Nephron (organoid): ENCODE results near the gene ZC3H18.
A peak's percentile ranks its signal among the peaks of the same experiment; 100 is the strongest.

Source experiments
- H3K27ac Mint-ChIP-seq, 3 experiments: 2 replicates each; pipeline ENCODE4 v1.8.0; 2020; ENCODE audit warnings: mixed read lengths in 3 of 3, mild to moderate bottlenecking in 2 of 3, moderate library complexity in 1 of 3
- H3K27me3 Mint-ChIP-seq: 2 replicates; pipeline ENCODE4 v1.8.0; 2021; ENCODE audit warnings: low read depth, mild to moderate bottlenecking, moderate library complexity, mixed read lengths
- H3K36me3 Mint-ChIP-seq: 2 replicates; pipeline ENCODE4 v1.8.0; 2020; ENCODE audit warnings: low read depth, mixed read lengths
- H3K4me1 Mint-ChIP-seq: 2 replicates; pipeline ENCODE4 v1.8.0; 2020; ENCODE audit warnings: mixed read lengths
- H3K4me3 Mint-ChIP-seq, 3 experiments: 2 replicates each; pipeline ENCODE4 v1.8.0; 2020; ENCODE audit warnings: mild to moderate bottlenecking in 3 of 3, mixed read lengths in 3 of 3, moderate library complexity in 2 of 3
- H3K9me3 Mint-ChIP-seq: 2 replicates; pipeline ENCODE4 v1.8.0; 2020; ENCODE audit warnings: mixed read lengths
- TF ChIP-seq, protein P1 (sequence below), 3 experiments: fragments of 200-600 bp; sonication (generic); IDR thresholded peaks; one replicate each; pipeline ENCODE4 v1.5.0; 2021; ENCODE audit warnings: antibody characterized with exemption in 3 of 3; ENCODE audit not compliant: unreplicated experiment in 3 of 3

ZC3H18 gene

DNA sequence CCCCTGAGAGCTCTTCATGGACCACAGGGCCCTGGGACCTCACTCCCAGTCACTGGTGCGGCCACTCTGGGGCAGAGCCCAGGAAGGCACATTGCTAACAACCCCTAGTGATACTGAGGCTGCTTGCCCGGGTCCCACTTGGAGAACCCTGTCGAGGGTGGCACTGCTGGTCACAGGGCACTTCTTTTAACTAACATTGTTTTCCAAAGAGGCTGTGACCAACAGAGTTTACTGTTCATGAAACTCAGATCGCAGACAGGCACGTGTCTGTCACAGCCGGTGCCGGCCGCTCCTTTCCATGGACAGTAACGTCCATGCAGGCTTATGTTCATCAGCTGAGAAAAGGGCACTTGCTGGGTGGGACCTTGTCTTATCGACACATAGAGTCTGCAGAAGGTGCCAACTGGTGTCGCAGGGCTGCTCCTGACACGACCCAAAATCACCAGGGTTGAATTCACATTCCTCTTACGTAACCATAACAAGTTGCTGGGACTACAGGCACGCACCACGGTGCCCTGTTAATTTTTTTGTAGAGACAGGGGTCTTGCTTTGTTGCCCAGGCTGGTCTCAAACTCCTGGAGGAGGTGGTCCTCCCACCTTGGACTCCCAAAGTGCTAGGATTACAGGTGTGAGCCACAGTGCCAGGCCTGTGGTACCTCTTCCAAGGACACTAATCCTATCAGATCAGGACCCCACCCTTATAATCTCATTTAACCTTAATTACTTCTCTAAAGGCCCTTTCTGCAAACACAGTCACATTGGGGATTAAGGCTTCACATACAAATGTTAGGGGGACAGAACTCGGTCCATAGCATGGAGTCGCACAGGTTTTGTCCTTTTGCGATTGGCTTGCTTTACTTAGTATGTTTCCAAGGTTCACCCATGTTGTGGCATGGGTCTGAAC is 1.2 kb upstream of the ZC3H18 start:
- TF ChIP-seq, protein P1, sequence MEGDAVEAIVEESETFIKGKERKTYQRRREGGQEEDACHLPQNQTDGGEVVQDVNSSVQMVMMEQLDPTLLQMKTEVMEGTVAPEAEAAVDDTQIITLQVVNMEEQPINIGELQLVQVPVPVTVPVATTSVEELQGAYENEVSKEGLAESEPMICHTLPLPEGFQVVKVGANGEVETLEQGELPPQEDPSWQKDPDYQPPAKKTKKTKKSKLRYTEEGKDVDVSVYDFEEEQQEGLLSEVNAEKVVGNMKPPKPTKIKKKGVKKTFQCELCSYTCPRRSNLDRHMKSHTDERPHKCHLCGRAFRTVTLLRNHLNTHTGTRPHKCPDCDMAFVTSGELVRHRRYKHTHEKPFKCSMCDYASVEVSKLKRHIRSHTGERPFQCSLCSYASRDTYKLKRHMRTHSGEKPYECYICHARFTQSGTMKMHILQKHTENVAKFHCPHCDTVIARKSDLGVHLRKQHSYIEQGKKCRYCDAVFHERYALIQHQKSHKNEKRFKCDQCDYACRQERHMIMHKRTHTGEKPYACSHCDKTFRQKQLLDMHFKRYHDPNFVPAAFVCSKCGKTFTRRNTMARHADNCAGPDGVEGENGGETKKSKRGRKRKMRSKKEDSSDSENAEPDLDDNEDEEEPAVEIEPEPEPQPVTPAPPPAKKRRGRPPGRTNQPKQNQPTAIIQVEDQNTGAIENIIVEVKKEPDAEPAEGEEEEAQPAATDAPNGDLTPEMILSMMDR (IDR thresholded peaks at IDR 0.05; ENCODE audit: unreplicated experiment in 3 of 3), result no peak
- peaks cover 8% of the 10 kb centered on the region for H3K36me3 Mint-ChIP-seq
- no peaks in the 10 kb centered on the region for H3K27me3 Mint-ChIP-seq
- H3K4me1 Mint-ChIP-seq, result peaks cover 14% of the 10 kb centered on the region
- no peaks in the 10 kb centered on the region for H3K9me3 Mint-ChIP-seq
- peak overlapping the region; percentile 76 to 84 (median 83) for H3K4me3 Mint-ChIP-seq
- peak overlapping the region in 2 of 3 experiments; percentile 39 to 49 for H3K27ac Mint-ChIP-seq

DNA sequence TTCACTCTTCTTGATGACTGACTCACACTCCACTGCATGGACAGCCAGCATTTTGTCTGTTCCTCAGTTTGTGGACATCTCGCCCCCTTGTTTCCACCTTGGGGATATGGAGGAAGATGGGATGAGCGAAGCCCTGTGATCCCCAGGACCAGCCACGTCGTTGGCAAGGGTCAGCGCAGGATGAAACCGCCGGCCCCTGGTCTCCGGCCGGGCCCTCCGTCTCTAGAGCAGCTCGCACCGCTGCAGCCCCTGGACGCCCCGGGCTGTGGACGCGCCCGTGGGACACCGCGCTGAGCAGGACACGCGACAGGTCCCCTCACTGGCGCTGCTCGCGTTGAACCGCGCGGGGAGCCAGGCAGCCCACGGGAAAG is 604 bp upstream of the ZC3H18 start:
- Mint-ChIP-seq H3K9me3 (no peaks in the 10 kb centered on the region), H3K4me3 (peak overlapping the region; percentile 76 to 84 (median 83)), H3K36me3 (peaks cover 8% of the 10 kb centered on the region), H3K27me3 (no peaks in the 10 kb centered on the region), H3K27ac (peak overlapping the region in 2 of 3 experiments; percentile 39 to 49), H3K4me1 (peaks cover 14% of the 10 kb centered on the region)
- TF ChIP-seq, protein P1 (IDR thresholded peaks at IDR 0.05; ENCODE audit: unreplicated experiment in 3 of 3), result no peak

DNA sequence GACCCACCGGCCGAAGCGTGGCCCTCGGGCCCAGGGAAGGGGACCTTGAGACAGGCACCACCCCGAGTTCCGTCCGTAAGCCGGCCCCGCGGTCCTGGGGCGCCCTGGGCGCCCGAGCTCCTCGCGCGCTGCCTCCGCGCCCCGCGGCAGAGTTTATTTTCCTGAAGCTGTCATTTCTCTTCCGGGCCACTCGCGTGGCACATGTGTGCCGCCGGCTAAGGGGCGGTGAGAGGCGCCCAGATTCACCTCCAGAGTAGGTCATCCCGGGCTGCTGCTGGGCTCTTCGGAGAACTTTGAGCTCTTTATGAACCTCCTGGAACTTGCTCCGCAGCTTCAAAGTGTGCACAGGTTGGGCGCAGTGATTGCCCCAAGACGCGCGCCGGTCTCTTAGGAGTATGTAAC is 489 bp downstream of the ZC3H18 start:
- peaks cover 14% of the 10 kb centered on the region for H3K4me1 Mint-ChIP-seq
- peak overlapping the region; percentile 88 to 91 (median 91) for H3K4me3 Mint-ChIP-seq
- TF ChIP-seq, protein P1 (IDR thresholded peaks at IDR 0.05; ENCODE audit: unreplicated experiment in 3 of 3), result no peak
- no peaks in the 10 kb centered on the region for H3K9me3 Mint-ChIP-seq
- H3K27ac Mint-ChIP-seq, result peak overlapping the region in 2 of 3 experiments; percentile 55 to 74
- no peaks in the 10 kb centered on the region for H3K27me3 Mint-ChIP-seq
- H3K36me3 Mint-ChIP-seq, result peaks cover 11% of the 10 kb centered on the region

DNA sequence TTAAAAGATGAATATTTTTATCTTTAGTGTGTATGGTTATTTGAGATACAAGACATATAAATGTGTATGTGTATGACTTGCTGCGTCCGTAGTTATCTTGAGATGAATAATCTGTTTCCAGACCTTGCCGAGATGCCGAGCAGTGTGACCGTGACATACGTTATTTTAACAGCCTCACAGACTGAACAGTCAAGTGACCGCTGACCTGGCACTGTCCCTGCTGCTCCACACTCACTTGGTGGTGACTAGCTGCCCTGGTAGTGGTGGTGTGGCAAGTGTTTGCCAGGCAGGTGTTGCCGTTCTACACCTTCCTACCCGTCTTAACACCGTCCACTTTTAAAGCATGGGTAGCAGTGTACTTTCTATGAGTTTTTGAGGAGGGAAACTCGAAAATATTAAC is 5.0 kb downstream of the ZC3H18 start:
- H3K27ac Mint-ChIP-seq, result no peak overlapping the region
- peaks cover 9% of the 10 kb centered on the region for H3K4me1 Mint-ChIP-seq
- TF ChIP-seq, protein P1 (IDR thresholded peaks at IDR 0.05; ENCODE audit: unreplicated experiment in 3 of 3), result no peak

DNA sequence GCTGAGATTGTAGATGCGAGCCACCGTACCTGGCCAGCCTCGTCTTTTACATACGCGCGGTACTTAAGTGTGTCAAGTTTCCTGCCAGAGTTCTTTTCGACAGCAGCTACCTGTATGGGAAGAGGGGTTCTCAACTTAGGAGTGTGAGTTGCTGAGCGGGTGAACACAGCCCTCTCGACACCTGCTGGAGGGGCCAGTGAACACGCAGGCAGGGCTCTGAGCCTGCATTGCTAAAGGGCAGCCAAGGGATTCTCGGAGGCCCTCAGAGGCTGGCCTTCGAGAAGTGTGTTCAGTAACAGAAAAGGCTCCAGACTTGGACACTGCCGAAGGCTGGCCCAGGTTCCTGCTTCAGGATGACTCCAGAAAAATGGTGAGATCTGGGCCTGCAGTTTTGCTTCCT is 6.1 kb downstream of the ZC3H18 start:
- Mint-ChIP-seq H3K27ac (no peak overlapping the region), H3K27me3 (no peaks in the 10 kb centered on the region), H3K9me3 (no peaks in the 10 kb centered on the region), H3K36me3 (peaks cover 39% of the 10 kb centered on the region), H3K4me3 (no peak overlapping the region), H3K4me1 (peaks cover 8% of the 10 kb centered on the region)
- TF ChIP-seq, protein P1 (IDR thresholded peaks at IDR 0.05; ENCODE audit: unreplicated experiment in 3 of 3), result no peak

More for the DNA sequence above, 5.0 kb downstream of the ZC3H18 start:
- no peaks in the 10 kb centered on the region for H3K27me3 Mint-ChIP-seq
- H3K9me3 Mint-ChIP-seq, result no peaks in the 10 kb centered on the region
- H3K4me3 Mint-ChIP-seq, result peak overlapping the region in 1 of 3 experiments; percentile 27
- peaks cover 35% of the 10 kb centered on the region for H3K36me3 Mint-ChIP-seq
